GM12878 (cell line): ENCODE measurements around the gene PRKCZ. TPM values are rescaled to one million over a fixed set of nuclear protein-coding genes. Genes with fewer than 3 reads are reported as not detected.

Experiments used
- ATAC-seq: fragments of 200-7000 bp; cut with Tn5 transposase; 3 replicates; pipeline ENCODE4 v1.9.1; 2020; ENCODE audit warnings: mild to moderate bottlenecking, moderate library complexity
- BruUV-seq: library from RNA; stranded (reverse); fragments of 400-500 nt; replicated peaks from 2 replicates; lab custom pipeline; 2021; lab: Mats Ljungman, UMichigan
- CTCF ChIA-PET: fragments of 300-600 bp; sonication (Branson Sonifier 250); formaldehyde crosslinking; extraction: SDS; loops from one replicate; lab custom pipeline; 2021; ENCODE audit warnings: inconsistent platforms; lab: Yijun Ruan, JAX
- POLR2A ChIA-PET: fragments of 350-600 bp; formaldehyde crosslinking; extraction: SDS; loops from one replicate; lab custom pipeline; 2021; ENCODE audit warnings: inconsistent platforms; lab: Charles Lee
- RAD21 ChIA-PET: fragments of 300-600 bp; sonication (Branson Sonifier 250); formaldehyde crosslinking; loops from one replicate; lab custom pipeline; 2023; ENCODE audit warnings: antibody characterized with exemption; ENCODE audit not compliant: unreplicated experiment; lab: Charles Lee
- SMC1A ChIA-PET: fragments of 300-600 bp; sonication (Branson Sonifier 250); formaldehyde crosslinking; loops from one replicate; lab custom pipeline; 2023; ENCODE audit not compliant: unreplicated experiment, uncharacterized antibody; lab: Charles Lee
- DNase-seq: peaks from one replicate; pipeline ENCODE4 v3.0.0-alpha.2; 2011; ENCODE audit warnings: low read depth, low spot score
- FAIRE-seq: peaks from 3 replicates; lab custom pipeline; 2011; peaks lifted over from hg19 to GRCh38; lab: Jason Lieb, UNC
- H2AFZ ChIP-seq: 2 replicates; pipeline ENCODE4 v1.6.0; 2011; ENCODE audit warnings: low read depth, low read length, control low read depth; ENCODE audit not compliant: control insufficient read depth
- H3K27ac ChIP-seq: 2 replicates; pipeline ENCODE4 v1.5.1; 2011; ENCODE audit warnings: control low read depth; ENCODE audit not compliant: control insufficient read depth, insufficient read depth
- H3K27me3 ChIP-seq, 2 experiments: replicated peaks in 1 of 2; 2 replicates each; pipeline versions ENCODE4 v1.6.0 to v1.6.1; 2011; ENCODE audit warnings: low read length in 1 of 2; ENCODE audit not compliant: control insufficient read depth in 2 of 2, insufficient read depth in 2 of 2
- H3K36me3 ChIP-seq, 2 experiments: 2 replicates each; pipeline ENCODE4 v1.5.1; 2011; ENCODE audit warnings: low read length in 1 of 2; ENCODE audit not compliant: control insufficient read depth in 2 of 2, insufficient read depth in 2 of 2
- H3K4me1 ChIP-seq: 2 replicates; pipeline ENCODE4 v1.6.1; 2011; ENCODE audit warnings: mild to moderate bottlenecking, low read length, moderate library complexity, mixed read lengths; ENCODE audit not compliant: control insufficient read depth, insufficient read depth
- H3K4me2 ChIP-seq: 2 replicates; pipeline ENCODE4 v1.6.0; 2011; ENCODE audit warnings: control low read depth; ENCODE audit not compliant: control insufficient read depth, insufficient read depth
- H3K4me3 ChIP-seq: fragments of 200-600 bp; sonication (generic); 2 replicates; pipeline ENCODE4 v1.5.1; 2016
- H3K79me2 ChIP-seq: 2 replicates; pipeline ENCODE4 v1.6.0; 2011; ENCODE audit warnings: low read length; ENCODE audit not compliant: control insufficient read depth, insufficient read depth
- H3K9ac ChIP-seq: 2 replicates; pipeline ENCODE4 v1.8.0; 2011; ENCODE audit warnings: low read length, control low read depth, mixed read lengths; ENCODE audit not compliant: control insufficient read depth, insufficient read depth
- H3K9me3 ChIP-seq: replicated peaks from 3 replicates; pipeline ENCODE4 v1.5.1; 2011; ENCODE audit warnings: mild to moderate bottlenecking, low read length; ENCODE audit not compliant: control insufficient read depth, insufficient read depth
- H4K20me1 ChIP-seq: 2 replicates; pipeline ENCODE4 v1.6.0; 2011; ENCODE audit not compliant: control insufficient read depth, insufficient read depth
- BCL3 ChIP-seq: IDR thresholded peaks from 2 replicates; pipeline ENCODE4 v1.6.1; 2011; ENCODE audit warnings: borderline replicate concordance, low read depth, mild to moderate bottlenecking, moderate library complexity, low read length; ENCODE audit not compliant: insufficient read depth, poor library complexity, severe bottlenecking
- CREM ChIP-seq: IDR thresholded peaks from 2 replicates; pipeline ENCODE4 v1.6.1; 2014; ENCODE audit warnings: antibody characterized with exemption, low read depth
- DPF2 ChIP-seq: fragments of 450-650 bp; IDR thresholded peaks from 2 replicates; pipeline ENCODE4 v1.6.1; 2017; ENCODE audit warnings: mild to moderate bottlenecking
- GABPA ChIP-seq: IDR thresholded peaks from 2 replicates; pipeline ENCODE4 v1.6.1; 2014; ENCODE audit warnings: antibody characterized with exemption, low read depth, mild to moderate bottlenecking, inconsistent platforms
- JUNB ChIP-seq: IDR thresholded peaks from 2 replicates; pipeline ENCODE4 v1.6.1; 2016; ENCODE audit warnings: antibody characterized with exemption, mild to moderate bottlenecking
- MEF2B ChIP-seq: fragments of 450-650 bp; IDR thresholded peaks from 2 replicates; pipeline ENCODE4 v1.6.1; 2018; ENCODE audit warnings: mild to moderate bottlenecking, moderate library complexity; ENCODE audit not compliant: partially characterized antibody, poor library complexity, severe bottlenecking
- NKRF ChIP-seq: fragments of 450-650 bp; conservative IDR thresholded peaks from 2 replicates; pipeline ENCODE4 v1.6.1; 2017; ENCODE audit warnings: mild to moderate bottlenecking, moderate library complexity
- SREBF1 ChIP-seq: IDR thresholded peaks from 2 replicates; pipeline ENCODE4 v1.6.1; 2012; ENCODE audit warnings: mild to moderate bottlenecking, low read length
- SRF ChIP-seq, 2 experiments: IDR thresholded peaks; 2 replicates each; pipeline ENCODE4 v1.6.1; 2011; ENCODE audit warnings: low read depth in 2 of 2, low read length in 2 of 2, mild to moderate bottlenecking in 1 of 2, moderate library complexity in 1 of 2
- SUPT20H ChIP-seq: IDR thresholded peaks from 2 replicates; pipeline ENCODE4 v1.6.1; 2011; ENCODE audit warnings: low read depth, mild to moderate bottlenecking, low read length, moderate library complexity, borderline replicate concordance; ENCODE audit not compliant: control insufficient read depth
- ZNF217 ChIP-seq: fragments of 450-650 bp; IDR thresholded peaks from 2 replicates; pipeline ENCODE4 v1.6.1; 2017; ENCODE audit warnings: antibody characterized with exemption, mild to moderate bottlenecking
- ZNF24 ChIP-seq: fragments of 450-650 bp; IDR thresholded peaks from 2 replicates; pipeline ENCODE4 v1.6.1; 2017; ENCODE audit warnings: antibody characterized with exemption, mild to moderate bottlenecking
- WGBS: methylation state at CpG from one replicate; pipeline ENCODE4 v1.1.6; 2016; ENCODE audit warnings: low lambda C conversion rate; ENCODE audit not compliant: insufficient replicate concordance, insufficient coverage; ENCODE audit errors: missing lambda C conversion rate; 5-methylcytosine and 5-hydroxymethylcytosine counted together
- in situ Hi-C: fragments of 300-500 bp; cut with MboI; formaldehyde crosslinking; loops from 9 replicates; pipeline ENCODE4 v1.14.3; 2018; ENCODE audit warnings: mixed read lengths
- intact Hi-C: fragments of 100-400 bp; cut with micrococcal nuclease; formaldehyde crosslinking; loops from one replicate; pipeline ENCODE4 v1.14.2; 2022; ENCODE audit not compliant: unreplicated experiment
- polyA plus RNA-seq, 11 experiments: library from polyadenylated mRNA; depleted of rRNA in 4 of 11; unstranded in 6 of 11; stranded (reverse) in 5 of 11; fragments of >200 nt; fragmentation: Nextera tagmentation in 4 of 11; fragmentation: Illumina TruSeq in 1 of 11; extraction: Ambion mirVana in 4 of 11; extraction: Trizol in 1 of 11; gene quantifications; 1 replicate in 1 of 11; 2 replicates in 10 of 11; pipeline versions ENCODE4 v1.2.1 to v1.2.3, GENCODE V29; 2011 to 2016; ENCODE audit warnings: inconsistent platforms in 2 of 11, missing spikeins in 2 of 11, low read depth in 1 of 11
- total RNA-seq, 4 experiments: library from RNA; depleted of rRNA in 3 of 4; stranded (reverse); fragments of >200 nt in 3 of 4; fragmentation: Illumina TruSeq in 1 of 4; extraction: Trizol in 1 of 4; gene quantifications; 2 replicates each; pipeline versions ENCODE4 v1.2.1 to v1.2.3, GENCODE V29; 2013 to 2021

Gene PRKCZ
- total and polyA plus RNA-seq, 10 of the 15 experiments (the other 5 are each of a cell fraction or from before 2014, with no cell fraction given): 0.05 to 1.9 (median 0.64) TPM; not detected in 1

GRCh38 chr1:2014181-2014580 is 36.0 kb upstream of the PRKCZ start:
- RAD21 ChIA-PET: no interaction called here
- Histone ChIP-seq H3K4me1 (no peaks in the 10 kb centered on the region), H3K79me2 (no peaks in the 10 kb centered on the region), H3K4me3 (no peak overlapping the region), H2AFZ (no peak overlapping the region), H3K27ac (no peak overlapping the region), H3K9ac (no peak overlapping the region), H3K27me3 (peaks cover 3 to 5% of the 10 kb centered on the region in 2 experiments; a peak in 2 of 4 replicates), H3K4me2 (no peak overlapping the region), H4K20me1 (no peaks in the 10 kb centered on the region), H3K9me3 (no peaks in the 10 kb centered on the region), H3K36me3 (no peaks in the 10 kb centered on the region)
- ATAC-seq (no peak), DNase-seq (no peak), FAIRE-seq (no peak)
- POLR2A ChIA-PET: no interaction called here
- WGBS: 60% methylated on average over 15 of the region's 15 CpGs
- SMC1A ChIA-PET: no interaction called here
- intact Hi-C loops: no loop called here
- BruUV-seq: no TSS peak
- in situ Hi-C loops: no loop called here
- CTCF ChIA-PET: no interaction called here
- TF ChIP-seq BCL3: no peak
- TF ChIP-seq ZNF24: no peak
- no peak for TF ChIP-seq ZNF217
- no peak for TF ChIP-seq SRF (IDR thresholded peaks at IDR 0.05; ENCODE audit: low read depth in 2 of 2, low read length in 2 of 2)
- no peak for TF ChIP-seq DPF2
- TF ChIP-seq SUPT20H: no peak
- TF ChIP-seq JUNB: no peak
- TF ChIP-seq SREBF1: no peak
- TF ChIP-seq GABPA: no peak
- TF ChIP-seq CREM: no peak
- no peak for TF ChIP-seq NKRF
- no peak for TF ChIP-seq MEF2B
